K562 (cell line): ENCODE measurements around the gene PSRC1. TPM values are rescaled to one million over a fixed set of nuclear protein-coding genes. Genes with fewer than 3 reads are reported as not detected.

Experiments used
- CBX8 ChIP-seq: fragments of 200-600 bp; sonication (generic); IDR thresholded peaks from 2 replicates; pipeline ENCODE4 v1.6.1; 2012; ENCODE audit warnings: borderline replicate concordance, mixed run types, low read depth, mild to moderate bottlenecking, moderate library complexity, mixed read lengths, low read length, control low read depth, inconsistent platforms; ENCODE audit not compliant: poor library complexity, severe bottlenecking; ENCODE audit errors: extremely low read depth
- DDX20 ChIP-seq: fragments of 450-650 bp; IDR thresholded peaks from 2 replicates; pipeline ENCODE4 v1.6.1; 2016; ENCODE audit warnings: missing genetic modification characterization, low read depth, mild to moderate bottlenecking, missing compliant biosample characterization, moderate library complexity
- DPF2 ChIP-seq: fragments of 450-650 bp; IDR thresholded peaks from 2 replicates; pipeline ENCODE4 v1.6.1; 2016
- HBP1 ChIP-seq: fragments of 450-650 bp; formaldehyde crosslinking; IDR thresholded peaks from 2 replicates; pipeline ENCODE4 v1.4.0; 2022; ENCODE audit warnings: missing genetic modification characterization
- HDAC6 ChIP-seq: IDR thresholded peaks from 2 replicates; pipeline ENCODE4 v1.6.1; 2012; ENCODE audit warnings: low read depth, mild to moderate bottlenecking, control low read depth, inconsistent platforms, low read length, moderate library complexity
- LARP7 ChIP-seq: fragments of 450-650 bp; IDR thresholded peaks from 2 replicates; pipeline ENCODE4 v1.6.1; 2016
- MAFF ChIP-seq: IDR thresholded peaks from 2 replicates; pipeline ENCODE4 v1.6.1; 2012; ENCODE audit warnings: low read length, improper control_type of control experiment
- PKNOX1 ChIP-seq: fragments of 450-650 bp; IDR thresholded peaks from 2 replicates; pipeline ENCODE4 v1.6.1; 2016
- RB1 ChIP-seq: fragments of 450-650 bp; IDR thresholded peaks from 2 replicates; pipeline ENCODE4 v1.6.1; 2017; ENCODE audit warnings: low read depth, mild to moderate bottlenecking
- TFE3 ChIP-seq: fragments of 450-650 bp; formaldehyde crosslinking; IDR thresholded peaks from 2 replicates; pipeline ENCODE4 v1.4.0; 2020; ENCODE audit warnings: mild to moderate bottlenecking, mixed read lengths
- THRAP3 ChIP-seq: fragments of 450-650 bp; IDR thresholded peaks from 2 replicates; pipeline ENCODE4 v1.6.1; 2016; ENCODE audit warnings: mild to moderate bottlenecking, inconsistent platforms, borderline replicate concordance
- TRIM25 ChIP-seq: fragments of 450-650 bp; IDR thresholded peaks from 2 replicates; pipeline ENCODE4 v1.7.0; 2016; ENCODE audit warnings: borderline replicate concordance
- ZNF431 ChIP-seq: sonication (generic); formaldehyde crosslinking; IDR thresholded peaks from 2 replicates; pipeline ENCODE4 v1.8.0; 2022; ENCODE audit warnings: mild to moderate bottlenecking, missing genetic modification reagents
- polyA plus RNA-seq, 8 experiments: library from polyadenylated mRNA; depleted of rRNA in 4 of 8; stranded (reverse) in 5 of 8; unstranded in 3 of 8; fragments of >200 nt; fragmentation: Nextera tagmentation in 2 of 8; fragmentation: Illumina TruSeq in 1 of 8; extraction: Ambion mirVana in 2 of 8; extraction: Trizol in 1 of 8; gene quantifications; 2 replicates each; pipeline versions ENCODE4 v1.2.1 to v1.2.3, GENCODE V29; 2011 to 2014; ENCODE audit warnings: inconsistent platforms in 1 of 8, missing spikeins in 1 of 8
- total RNA-seq, 7 experiments: library from RNA; depleted of rRNA in 6 of 7; stranded (reverse); fragments of >200 nt in 6 of 7; fragmentation: Illumina TruSeq in 2 of 7; extraction: Trizol in 2 of 7; gene quantifications; 2 replicates each; pipeline versions ENCODE4 v1.2.1 to v1.2.3, GENCODE V29; 2011 to 2021; ENCODE audit warnings: low replicate concordance in 1 of 7

Gene PSRC1
- total and polyA plus RNA-seq, 9 of the 15 experiments (the other 6 are each of a cell fraction or from before 2014, with no cell fraction given): 6.5 to 65.2 (median 39.3) TPM

GRCh38 chr1:109249654-109250401 lies 33.1 kb downstream of the PSRC1 start (continued):
- TF ChIP-seq TRIM25 (no peak), TFE3 (no peak), DPF2 (no peak), PKNOX1 (no peak), RB1 (peak; percentile 54), DDX20 (no peak), THRAP3 (no peak), HBP1 (CRISPR knock-in tag) (no peak), MAFF (no peak), CBX8 (no peak), LARP7 (no peak), HDAC6 (no peak), ZNF431 (no peak; the same call in 1 of the 2 replicates)
- TF ChIP-seq, all 486 proteins: peak for 22
